ENCODE results near the gene ANKRD12. TPM values are rescaled to one million over a fixed set of nuclear protein-coding genes. Genes with fewer than 3 reads are reported as not detected.

Gene ANKRD12
- total RNA-seq, 1 experiment from 2014 or later = 43.4 TPM

Other genes starting within 250 kb of the ANKRD12 start
- gene NDUFV2, start 34.1 kb upstream of the ANKRD12 start, total RNA-seq (2021) = 165 to 192 TPM (median 167 TPM) in 3 replicates
- gene TWSG1, start 198.0 kb downstream of the ANKRD12 start, total RNA-seq (2021) = 18.2 to 19.3 TPM (median 18.3 TPM) in 3 replicates